Frontal cortex (tissue), 1 donor: Measurements from ENCODE around the gene TP53I13. TPM values are rescaled to one million over a fixed set of nuclear protein-coding genes. Genes with fewer than 3 reads are reported as not detected.

ENCODE experiments used
- total RNA-seq: library from RNA; depleted of rRNA; stranded (reverse); fragments of >200 nt; gene quantifications from one replicate; pipeline ENCODE4 v1.2.3, GENCODE V29; 2014

The TP53I13 gene
- total RNA-seq, 1 donor from 2014 or later, result 4.9 TPM

Other genes starting within 250 kb of the TP53I13 start
- gene TAOK1, start 178.3 kb upstream of the TP53I13 start, total RNA-seq, result 127 TPM
- gene ABHD15, start 1.7 kb upstream of the TP53I13 start, total RNA-seq, result 0.41 TPM
- 30.6 TPM for gene GIT1, start 20.9 kb downstream of the TP53I13 start, total RNA-seq
- 19.6 TPM for gene ANKRD13B, start 24.4 kb downstream of the TP53I13 start, total RNA-seq
- gene CORO6, start 54.2 kb downstream of the TP53I13 start, total RNA-seq, result 0.82 TPM